ENCODE data around the gene ZMYND12. TPM values are rescaled to one million over a fixed set of nuclear protein-coding genes. Genes with fewer than 3 reads are reported as not detected.

ZMYND12 gene
- total RNA-seq, 1 donor from 2014 or later, result 0.46 TPM

- no peak overlapping the region for H3K4me3 ChIP-seq (ENCODE audit: low read depth, low read length)
- no peak for TF ChIP-seq CTCF (IDR thresholded peaks at IDR 0.05; ENCODE audit: insufficient read depth, low read length, poor library complexity, severe bottlenecking)
- DNase-seq (ENCODE audit: low read depth), result no peak
Measured at GRCh38 chr1:42427240-42427639, 28.6 kb downstream of the ZMYND12 start.

GRCh38 chr1:42424201-42424600, 31.6 kb downstream of the ZMYND12 start:
- TF ChIP-seq CTCF (IDR thresholded peaks at IDR 0.05; ENCODE audit: insufficient read depth, low read length, poor library complexity, severe bottlenecking), result no peak
- H3K27me3 ChIP-seq (ENCODE audit: control insufficient read depth, insufficient read depth, low read length), result peaks cover 2% of the 10 kb centered on the region
- H3K4me3 ChIP-seq (ENCODE audit: low read depth, low read length), result no peak overlapping the region
- no peaks in the 10 kb centered on the region for H3K36me3 ChIP-seq (ENCODE audit: control insufficient read depth, insufficient read depth, low read length)
- no peak for DNase-seq (ENCODE audit: low read depth)

More at GRCh38 chr1:42427240-42427639, 28.6 kb downstream of the ZMYND12 start:
- H3K36me3 ChIP-seq (ENCODE audit: control insufficient read depth, insufficient read depth, low read length), result no peaks in the 10 kb centered on the region
- peaks cover 2% of the 10 kb centered on the region for H3K27me3 ChIP-seq (ENCODE audit: control insufficient read depth, insufficient read depth, low read length)

DNA sequence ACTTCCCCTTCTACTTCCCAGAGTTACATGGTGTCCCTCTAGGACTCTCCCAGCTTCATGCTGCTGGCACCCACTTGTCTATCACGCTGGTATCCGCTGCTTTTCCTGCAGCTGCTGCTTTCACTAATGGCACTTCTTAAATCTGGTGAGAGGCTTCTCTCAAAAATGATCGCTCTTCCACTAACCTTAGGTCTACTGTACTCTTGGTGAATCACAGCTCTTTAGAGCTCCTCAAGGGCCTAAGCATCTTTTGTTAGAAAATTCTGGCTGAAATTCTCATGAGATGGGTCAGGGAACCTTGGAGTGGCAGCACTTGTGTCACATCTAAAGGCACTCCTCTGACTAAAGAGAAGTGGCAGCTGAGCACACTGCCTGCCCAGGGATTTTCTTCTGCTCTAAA, 32.1 kb downstream of the ZMYND12 start:
- H3K36me3 ChIP-seq (ENCODE audit: control insufficient read depth, insufficient read depth, low read length), result no peaks in the 10 kb centered on the region
- H3K27me3 ChIP-seq (ENCODE audit: control insufficient read depth, insufficient read depth, low read length), result peaks cover 2% of the 10 kb centered on the region
- no peak for TF ChIP-seq CTCF (IDR thresholded peaks at IDR 0.05; ENCODE audit: insufficient read depth, low read length, poor library complexity, severe bottlenecking)
- no peak overlapping the region for H3K4me3 ChIP-seq (ENCODE audit: low read depth, low read length)
- DNase-seq (ENCODE audit: low read depth), result no peak

- H3K27me3 ChIP-seq (ENCODE audit: control insufficient read depth, insufficient read depth, low read length), result peaks cover 2% of the 10 kb centered on the region
- no peak for TF ChIP-seq CTCF (IDR thresholded peaks at IDR 0.05; ENCODE audit: insufficient read depth, low read length, poor library complexity, severe bottlenecking)
- no peaks in the 10 kb centered on the region for H3K36me3 ChIP-seq (ENCODE audit: control insufficient read depth, insufficient read depth, low read length)
- H3K4me3 ChIP-seq (ENCODE audit: low read depth, low read length), result no peak overlapping the region
- DNase-seq (ENCODE audit: low read depth), result no peak
Measured at GRCh38 chr1:42422737-42423136, 33.1 kb downstream of the ZMYND12 start.

DNA sequence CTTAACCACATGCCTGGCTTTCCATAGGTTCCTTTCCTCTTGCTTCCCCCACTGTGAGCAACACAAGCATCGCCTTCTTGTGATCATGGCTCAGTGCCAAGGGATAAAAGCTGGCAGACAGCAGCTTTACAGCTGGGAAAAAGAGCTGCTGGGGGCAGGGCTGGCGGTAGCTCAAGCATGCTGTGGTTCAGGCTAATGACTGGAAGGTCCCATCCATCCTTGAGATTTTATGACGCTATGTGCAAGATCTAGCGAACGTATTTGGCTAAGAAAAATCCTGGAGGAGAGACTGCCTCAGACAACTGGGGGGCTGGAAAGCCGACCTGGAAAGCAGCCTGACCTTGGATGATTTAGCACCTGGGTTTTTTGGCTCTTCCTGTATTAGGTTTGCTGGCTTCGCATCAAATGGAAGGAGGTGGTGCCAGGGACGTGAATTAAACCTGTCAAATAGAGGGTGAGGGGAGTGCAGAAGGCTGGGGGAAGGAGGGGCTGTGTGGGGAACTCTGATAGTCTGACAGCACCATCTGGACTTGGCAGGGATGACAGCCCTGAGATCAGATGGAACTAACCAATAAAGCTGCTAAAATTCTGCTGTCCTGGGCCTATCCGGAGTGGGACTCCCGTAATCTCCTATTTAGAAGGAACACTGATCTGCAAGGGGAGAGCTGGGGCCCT, 34.8 kb downstream of the ZMYND12 start:
- peaks cover 2% of the 10 kb centered on the region for H3K27me3 ChIP-seq (ENCODE audit: control insufficient read depth, insufficient read depth, low read length)
- no peak for TF ChIP-seq CTCF (IDR thresholded peaks at IDR 0.05; ENCODE audit: insufficient read depth, low read length, poor library complexity, severe bottlenecking)
- H3K4me3 ChIP-seq (ENCODE audit: low read depth, low read length), result no peak overlapping the region
- H3K36me3 ChIP-seq (ENCODE audit: control insufficient read depth, insufficient read depth, low read length), result no peaks in the 10 kb centered on the region
- peak; percentile 81 for DNase-seq (ENCODE audit: low read depth)

DNA sequence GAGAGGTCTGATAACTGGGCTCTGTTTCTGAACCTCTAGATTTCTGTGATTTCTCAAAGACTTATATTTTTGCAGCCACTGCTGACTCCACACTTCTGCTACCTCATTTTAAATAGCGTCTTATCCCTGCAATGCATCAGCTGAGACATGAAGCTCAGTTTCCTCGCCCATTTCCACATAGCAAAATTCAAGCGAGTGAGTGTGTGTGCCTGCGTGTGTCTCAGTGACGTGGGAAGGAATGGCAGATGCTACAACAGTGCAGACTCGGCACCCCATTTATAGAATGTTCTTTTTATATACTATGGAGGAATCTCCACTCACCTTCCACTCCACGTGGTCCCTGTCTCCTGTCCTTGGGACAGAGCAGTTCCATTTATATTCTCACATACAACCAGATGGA, 35.7 kb downstream of the ZMYND12 start:
- peaks cover 2% of the 10 kb centered on the region for H3K27me3 ChIP-seq (ENCODE audit: control insufficient read depth, insufficient read depth, low read length)
- no peaks in the 10 kb centered on the region for H3K36me3 ChIP-seq (ENCODE audit: control insufficient read depth, insufficient read depth, low read length)
- no peak for DNase-seq (ENCODE audit: low read depth)
- no peak overlapping the region for H3K4me3 ChIP-seq (ENCODE audit: low read depth, low read length)
- no peak for TF ChIP-seq CTCF (IDR thresholded peaks at IDR 0.05; ENCODE audit: insufficient read depth, low read length, poor library complexity, severe bottlenecking)

All from kidney epithelial cell (primary cell).